Stimulated activated CD4-positive, alpha-beta T cell treated with anti-CD3 and anti-CD28 coated beads, TNF-alpha, amount 100 ng/mL, for 24 hours (primary cell): ENCODE data around the gene TPO.

ENCODE experiments used
- DNase-seq, 3 experiments: peaks; one replicate each; pipeline ENCODE4 v3.0.0-alpha.2; 2020; ENCODE audit warnings: low read depth in 3 of 3

The TPO gene

GRCh38 chr2:1584051-1584531, 170.8 kb downstream of the TPO start:
- DNase-seq: no peak

GRCh38 chr2:1584691-1585485, 171.6 kb downstream of the TPO start:
- DNase-seq: no peak

GRCh38 chr2:1585635-1586034, 172.4 kb downstream of the TPO start:
- no peak for DNase-seq

GRCh38 chr2:1586251-1586922, 173.1 kb downstream of the TPO start:
- DNase-seq: no peak

GRCh38 chr2:1586923-1587840, 173.9 kb downstream of the TPO start:
- no peak for DNase-seq

DNA sequence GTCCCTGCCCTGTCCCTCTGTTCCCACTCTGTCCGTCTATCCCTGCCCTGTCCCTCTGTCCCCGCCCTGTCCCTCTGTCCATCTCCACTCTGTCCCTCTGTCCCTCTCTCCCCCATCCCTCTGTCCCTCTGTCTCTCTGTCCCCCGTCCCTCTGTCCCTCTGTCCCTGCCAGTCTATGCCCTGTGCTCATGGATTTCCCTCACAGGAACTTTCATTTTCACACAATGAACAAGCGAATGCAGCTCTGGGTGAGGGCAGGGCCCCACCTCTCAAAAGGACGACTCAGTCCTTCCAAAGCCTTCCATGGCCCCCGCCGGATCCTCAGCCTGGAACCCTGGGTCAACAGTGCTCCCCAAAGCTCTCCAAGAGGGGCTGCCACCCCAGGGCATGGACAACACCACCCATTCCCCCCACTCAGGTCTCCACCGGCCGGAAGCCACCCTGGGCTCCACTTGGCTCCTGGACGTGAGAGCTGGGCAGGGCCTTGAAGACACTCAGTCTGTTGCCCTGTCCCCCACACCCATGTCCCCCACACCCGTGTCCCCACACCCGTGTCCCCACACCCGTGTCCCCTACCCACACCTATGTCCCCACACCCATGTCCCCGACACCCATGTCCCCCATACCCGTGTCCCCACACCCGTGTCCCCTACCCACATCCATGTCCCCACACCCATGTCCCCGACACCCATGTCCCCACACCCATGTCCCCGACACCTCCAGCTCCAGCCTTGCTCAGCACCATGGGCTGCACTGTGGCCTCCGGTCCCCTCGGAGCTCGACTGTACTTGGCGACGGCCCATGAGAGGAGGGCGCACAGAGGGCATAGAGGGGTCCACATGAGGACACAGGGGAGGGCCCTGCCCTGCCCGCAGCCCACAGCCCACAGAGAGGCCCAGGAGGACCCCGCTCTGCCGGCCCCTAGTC, 175.1 kb downstream of the TPO start:
- DNase-seq: no peak

GRCh38 chr2:1588978-1589621, 175.8 kb downstream of the TPO start:
- DNase-seq: no peak

GRCh38 chr2:1590596-1591460, 177.6 kb downstream of the TPO start:
- DNase-seq: no peak

DNA sequence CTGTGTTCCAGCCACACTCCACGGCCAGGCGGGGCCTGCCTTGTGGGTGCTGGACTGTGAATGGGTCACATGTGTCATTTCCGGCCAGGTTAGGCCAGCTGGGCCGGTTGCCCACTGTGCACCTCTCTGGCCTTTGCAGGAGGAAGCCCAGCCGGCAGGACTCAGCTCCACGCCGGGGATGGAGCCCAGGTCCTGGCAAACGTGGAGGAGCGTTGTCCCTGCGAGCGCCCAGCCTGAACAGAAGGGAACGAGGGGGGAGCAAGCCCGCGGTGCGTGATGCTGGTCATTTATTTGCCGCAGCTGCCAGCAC, 178.2 kb downstream of the TPO start:
- no peak for DNase-seq
